Measurements from ENCODE around the gene CELF2.

The CELF2 gene

GRCh38 chr10:11331046-11331577 lies 313.4 kb downstream of the CELF2 start:
- TF ChIP-seq ZFP3 (CRISPR knock-in tag; IDR thresholded peaks at IDR 0.05) (no peak), GLIS3 (CRISPR knock-in tag; IDR thresholded peaks at IDR 0.05) (no peak), ISL1 (CRISPR knock-in tag; IDR thresholded peaks at IDR 0.05) (no peak), TOX (CRISPR knock-in tag; IDR thresholded peaks at IDR 0.05; ENCODE audit: borderline replicate concordance) (no peak)
- no peak for ATAC-seq

DNA sequence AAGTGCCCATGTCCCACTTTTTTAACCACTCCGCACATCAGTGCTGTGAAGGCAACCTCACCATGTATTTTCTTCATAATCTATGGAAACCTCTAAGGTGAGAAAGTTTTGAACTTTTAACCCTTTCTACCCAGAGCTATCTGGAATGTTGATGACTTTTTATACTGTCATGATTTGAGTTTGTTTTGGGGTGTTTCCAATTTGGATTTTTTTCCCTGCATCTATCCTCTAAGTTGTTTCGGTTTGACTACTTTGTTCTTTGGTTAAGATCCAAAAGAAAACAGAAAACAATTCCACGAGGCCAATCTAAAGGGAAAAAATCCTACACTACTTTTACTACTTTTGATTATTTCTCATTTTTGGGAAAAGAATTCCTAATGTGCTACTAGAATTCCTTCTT lies 314.1 kb downstream of the CELF2 start:
- ATAC-seq: no peak
- TF ChIP-seq, protein P1, sequence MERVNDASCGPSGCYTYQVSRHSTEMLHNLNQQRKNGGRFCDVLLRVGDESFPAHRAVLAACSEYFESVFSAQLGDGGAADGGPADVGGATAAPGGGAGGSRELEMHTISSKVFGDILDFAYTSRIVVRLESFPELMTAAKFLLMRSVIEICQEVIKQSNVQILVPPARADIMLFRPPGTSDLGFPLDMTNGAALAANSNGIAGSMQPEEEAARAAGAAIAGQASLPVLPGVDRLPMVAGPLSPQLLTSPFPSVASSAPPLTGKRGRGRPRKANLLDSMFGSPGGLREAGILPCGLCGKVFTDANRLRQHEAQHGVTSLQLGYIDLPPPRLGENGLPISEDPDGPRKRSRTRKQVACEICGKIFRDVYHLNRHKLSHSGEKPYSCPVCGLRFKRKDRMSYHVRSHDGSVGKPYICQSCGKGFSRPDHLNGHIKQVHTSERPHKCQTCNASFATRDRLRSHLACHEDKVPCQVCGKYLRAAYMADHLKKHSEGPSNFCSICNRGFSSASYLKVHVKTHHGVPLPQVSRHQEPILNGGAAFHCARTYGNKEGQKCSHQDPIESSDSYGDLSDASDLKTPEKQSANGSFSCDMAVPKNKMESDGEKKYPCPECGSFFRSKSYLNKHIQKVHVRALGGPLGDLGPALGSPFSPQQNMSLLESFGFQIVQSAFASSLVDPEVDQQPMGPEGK (CRISPR knock-in tag; IDR thresholded peaks at IDR 0.05; ENCODE audit: borderline replicate concordance): no peak
- TF ChIP-seq, protein P2, sequence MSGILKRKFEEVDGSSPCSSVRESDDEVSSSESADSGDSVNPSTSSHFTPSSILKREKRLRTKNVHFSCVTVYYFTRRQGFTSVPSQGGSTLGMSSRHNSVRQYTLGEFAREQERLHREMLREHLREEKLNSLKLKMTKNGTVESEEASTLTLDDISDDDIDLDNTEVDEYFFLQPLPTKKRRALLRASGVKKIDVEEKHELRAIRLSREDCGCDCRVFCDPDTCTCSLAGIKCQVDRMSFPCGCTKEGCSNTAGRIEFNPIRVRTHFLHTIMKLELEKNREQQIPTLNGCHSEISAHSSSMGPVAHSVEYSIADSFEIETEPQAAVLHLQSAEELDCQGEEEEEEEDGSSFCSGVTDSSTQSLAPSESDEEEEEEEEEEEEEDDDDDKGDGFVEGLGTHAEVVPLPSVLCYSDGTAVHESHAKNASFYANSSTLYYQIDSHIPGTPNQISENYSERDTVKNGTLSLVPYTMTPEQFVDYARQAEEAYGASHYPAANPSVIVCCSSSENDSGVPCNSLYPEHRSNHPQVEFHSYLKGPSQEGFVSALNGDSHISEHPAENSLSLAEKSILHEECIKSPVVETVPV (CRISPR knock-in tag; IDR thresholded peaks at IDR 0.05): no peak
- TF ChIP-seq CREB5 (CRISPR knock-in tag; IDR thresholded peaks at IDR 0.05; ENCODE audit: low read depth) (no peak), ARNTL (CRISPR knock-in tag; IDR thresholded peaks at IDR 0.05; ENCODE audit: borderline replicate concordance, low read depth) (no peak), TCF4 (CRISPR knock-in tag; IDR thresholded peaks at IDR 0.05; ENCODE audit: borderline replicate concordance) (no peak), SNAI2 (CRISPR knock-in tag; IDR thresholded peaks at IDR 0.05) (no peak), ZNF70 (CRISPR knock-in tag; IDR thresholded peaks at IDR 0.05) (no peak)

- no peak for ATAC-seq
- TF ChIP-seq ISL1 (CRISPR knock-in tag; IDR thresholded peaks at IDR 0.05) (no peak), RARB (CRISPR knock-in tag; IDR thresholded peaks at IDR 0.05) (no peak), CSDC2 (CRISPR knock-in tag; IDR thresholded peaks at IDR 0.05) (no peak), CREB5 (CRISPR knock-in tag; IDR thresholded peaks at IDR 0.05; ENCODE audit: low read depth) (no peak), ZC3H10 (CRISPR knock-in tag; IDR thresholded peaks at IDR 0.05) (no peak), ESRRG (CRISPR knock-in tag; IDR thresholded peaks at IDR 0.05) (no peak), ZFP3 (CRISPR knock-in tag; IDR thresholded peaks at IDR 0.05) (no peak), GLIS3 (CRISPR knock-in tag; IDR thresholded peaks at IDR 0.05) (no peak), POU6F1 (CRISPR knock-in tag; IDR thresholded peaks at IDR 0.05; ENCODE audit: borderline replicate concordance, low read depth) (no peak)
- TF ChIP-seq, protein P1 (CRISPR knock-in tag; IDR thresholded peaks at IDR 0.05; ENCODE audit: borderline replicate concordance): no peak
Observed at GRCh38 chr10:11332846-11333245, 315.2 kb downstream of the CELF2 start.

DNA sequence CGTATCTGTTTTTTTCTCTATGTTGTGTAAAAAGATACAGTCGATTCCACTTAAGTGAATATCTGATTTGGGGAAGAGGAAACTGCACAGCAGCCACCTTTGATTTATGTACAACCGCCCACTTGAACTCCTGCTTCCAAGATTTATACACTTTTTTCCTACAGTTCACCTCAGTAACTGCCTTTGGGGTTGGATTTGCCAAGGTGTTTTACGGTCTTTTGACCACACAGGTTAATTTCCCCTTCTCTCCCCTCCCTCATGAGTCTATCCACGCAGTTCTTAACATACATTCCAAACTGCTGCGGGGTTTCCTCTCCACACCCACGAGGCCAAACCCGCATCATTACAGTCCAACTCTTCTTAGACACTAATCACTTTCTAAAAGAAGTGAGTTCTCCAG lies 316.8 kb downstream of the CELF2 start:
- TF ChIP-seq TOX (CRISPR knock-in tag; IDR thresholded peaks at IDR 0.05; ENCODE audit: borderline replicate concordance): no peak
- TF ChIP-seq, protein P1 (CRISPR knock-in tag; IDR thresholded peaks at IDR 0.05; ENCODE audit: borderline replicate concordance): no peak
- TF ChIP-seq CSDC2 (CRISPR knock-in tag; IDR thresholded peaks at IDR 0.05): no peak
- TF ChIP-seq, protein P2 (CRISPR knock-in tag; IDR thresholded peaks at IDR 0.05): no peak
- TF ChIP-seq ZFP3 (CRISPR knock-in tag; IDR thresholded peaks at IDR 0.05): no peak
- TF ChIP-seq OSR1 (CRISPR knock-in tag; IDR thresholded peaks at IDR 0.05): no peak
- no peak for TF ChIP-seq RARB (CRISPR knock-in tag; IDR thresholded peaks at IDR 0.05)
- no peak for ATAC-seq

All from SK-N-SH treated with all-trans-retinoic acid at 6 μM for 48 hours (cell line).